Adrenal gland (tissue), 5 donors: Measurements from ENCODE around the gene RAB21.

ENCODE experiments used
- CTCF ChIP-seq, 6 experiments: fragments of 450-650 bp in 4 of 6; fragments of 200-600 bp in 2 of 6; sonication (generic) in 1 of 6; IDR thresholded peaks; 1 replicate in 5 of 6; 2 replicates in 1 of 6; pipeline versions ENCODE4 v1.5.1 to v1.8.0; 2016 to 2021; ENCODE audit warnings: antibody characterized with exemption in 6 of 6, mild to moderate bottlenecking in 2 of 6, moderate library complexity in 1 of 6
- POLR2A ChIP-seq, 2 donors: fragments of 450-650 bp; IDR thresholded peaks; one replicate each; pipeline ENCODE4 v1.6.1; 2017; ENCODE audit warnings: antibody characterized with exemption in 2 of 2, mild to moderate bottlenecking in 2 of 2, moderate library complexity in 1 of 2
- donor health status: DM: no; HTN: no; CAD: no.

GRCh38 chr12:71725011-71725410 is 29.7 kb upstream of the RAB21 start:
- TF ChIP-seq CTCF (IDR thresholded peaks at IDR 0.05): no peak
- no peak for TF ChIP-seq POLR2A (IDR thresholded peaks at IDR 0.05)
